ENCODE results near the gene TLCD3B.
"Not testable (repeated sequence)": the region's sequence is repeated elsewhere in the genome, so short reads cannot be mapped to it uniquely, and the experiment has no call there.

DNA sequence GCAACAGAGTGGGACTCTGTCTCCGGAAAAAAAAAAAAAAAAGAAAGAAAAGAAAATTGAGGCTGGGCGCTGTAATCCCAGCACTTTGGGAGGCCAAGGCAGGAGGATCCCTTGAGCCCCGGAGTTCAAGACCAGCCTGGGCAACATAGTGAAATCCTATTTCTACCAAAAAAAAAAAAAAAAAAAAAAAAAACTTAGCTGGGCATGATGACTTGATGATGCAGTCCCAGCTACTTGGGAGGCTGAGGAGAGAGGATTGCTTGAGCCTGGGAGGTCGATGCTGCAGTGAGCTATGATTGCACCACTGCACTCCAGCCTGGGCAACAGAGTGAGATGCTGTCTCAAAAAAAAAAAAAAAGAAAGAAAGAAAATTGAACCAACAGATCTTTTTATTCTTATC, 13.1 kb downstream of the TLCD3B start:
- TF ChIP-seq POLR2AphosphoS5 (IDR thresholded peaks at IDR 0.05; ENCODE audit: borderline replicate concordance, low read depth, low read length); EZH2 (IDR thresholded peaks at IDR 0.05); FOXP2 (optimal IDR thresholded peaks at IDR 0.05; ENCODE audit: control extremely low read depth, extremely low read length, insufficient read depth): not testable (repeated sequence)

All from SK-N-MC (cell line).